Breast epithelium (tissue), 3 donors: ENCODE data around the gene ST6GALNAC3.

Experiments
- CTCF ChIP-seq, 3 donors: fragments of 450-650 bp; IDR thresholded peaks; one replicate each; pipeline ENCODE4 v1.5.1; 2016 to 2017; ENCODE audit warnings: antibody characterized with exemption in 3 of 3, mild to moderate bottlenecking in 3 of 3, moderate library complexity in 3 of 3
- POLR2A ChIP-seq: fragments of 450-650 bp; IDR thresholded peaks from one replicate; pipeline ENCODE4 v1.6.1; 2016; ENCODE audit warnings: antibody characterized with exemption, mild to moderate bottlenecking, moderate library complexity

- no peak for TF ChIP-seq CTCF (IDR thresholded peaks at IDR 0.05)
- no peak for TF ChIP-seq POLR2A
Measured at GRCh38 chr1:76115171-76115570, 40.6 kb downstream of the ST6GALNAC3 start.
